ENCODE measurements around the gene TOMM20.
"Not testable (repeated sequence)": the region's sequence is repeated elsewhere in the genome, so short reads cannot be mapped to it uniquely, and the experiment has no call there.

The TOMM20 gene

GRCh38 chr1:235102259-235102582, 26.4 kb downstream of the TOMM20 start:
- DNase-seq (ENCODE audit: low read depth in 2 of 2): no peak

- DNase-seq (ENCODE audit: low read depth in 2 of 2): no peak
These were observed 26.9 kb downstream of the TOMM20 start for GRCh38 chr1:235101558-235102258.

- DNase-seq (ENCODE audit: low read depth in 2 of 2): no peak
These were observed 28.4 kb downstream of the TOMM20 start for GRCh38 chr1:235100194-235100772.

DNA sequence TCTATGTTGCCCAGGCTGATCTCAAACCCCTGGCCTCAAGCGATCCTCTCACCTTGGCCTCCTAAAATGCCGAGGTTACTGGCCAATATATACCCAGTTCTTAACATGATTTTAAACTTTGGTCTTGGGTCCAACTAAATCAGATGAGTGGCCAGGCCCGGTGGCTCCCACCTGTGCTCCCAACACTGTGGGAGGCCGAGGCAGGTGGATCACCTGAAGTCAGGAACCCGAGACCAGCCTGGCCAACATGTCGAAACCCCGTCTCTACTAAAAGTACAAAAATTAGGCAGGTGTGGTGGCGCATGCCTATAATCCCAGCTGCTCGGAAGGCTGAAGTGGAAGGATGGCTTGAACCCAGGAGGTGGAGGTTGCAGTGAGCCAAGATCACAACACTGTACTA, 29.6 kb downstream of the TOMM20 start:
- no peak for DNase-seq (ENCODE audit: low read depth in 2 of 2)

DNA sequence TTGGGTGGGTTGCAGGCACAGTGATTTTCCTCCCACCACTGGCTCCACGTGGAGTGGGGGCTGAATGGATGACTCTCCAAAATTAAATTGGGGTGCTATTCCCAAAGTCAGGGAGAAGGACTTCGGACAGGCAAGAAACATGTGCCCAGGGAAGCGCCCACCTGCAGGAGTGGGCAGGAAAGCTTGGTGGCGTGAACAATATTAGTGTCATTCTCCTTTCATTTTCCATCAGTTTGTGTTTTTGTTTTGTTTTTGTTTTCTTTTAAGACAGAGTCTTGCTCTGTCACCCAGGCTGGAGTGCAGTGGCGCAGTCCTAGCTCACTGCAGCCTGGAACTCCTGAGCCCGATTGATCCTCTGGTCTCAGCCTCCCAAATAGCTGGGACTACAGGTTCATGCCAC, 30.1 kb downstream of the TOMM20 start:
- no peak for DNase-seq (ENCODE audit: low read depth in 2 of 2)

DNA sequence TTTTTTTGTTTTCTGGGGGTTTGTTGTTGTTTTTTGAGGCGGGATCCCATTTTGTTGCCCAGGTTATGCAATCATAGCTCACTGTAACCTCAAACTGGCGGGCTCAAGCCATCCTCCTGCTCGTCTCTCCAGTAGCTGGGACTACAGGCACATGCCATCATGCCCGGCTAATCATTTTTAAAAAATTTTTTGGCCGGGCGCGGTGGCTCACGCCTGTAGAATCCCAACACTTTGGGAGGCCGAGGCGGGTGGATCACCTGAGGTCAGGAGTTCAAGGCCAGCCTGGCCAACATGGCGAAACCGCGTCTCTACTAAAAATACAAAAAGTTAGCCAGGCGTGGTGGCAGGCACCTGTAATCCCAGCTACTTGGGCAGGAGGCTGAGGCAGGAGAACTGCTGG, 31.1 kb downstream of the TOMM20 start:
- DNase-seq (ENCODE audit: low read depth in 2 of 2): not testable (repeated sequence)

- no peak for DNase-seq (ENCODE audit: low read depth in 2 of 2)
These were observed 32.6 kb downstream of the TOMM20 start for GRCh38 chr1:235095938-235096562.

GRCh38 chr1:235093696-235094592, 34.7 kb downstream of the TOMM20 start:
- peak; percentile 58 to 74 for DNase-seq (ENCODE audit: low read depth in 2 of 2)

DNA sequence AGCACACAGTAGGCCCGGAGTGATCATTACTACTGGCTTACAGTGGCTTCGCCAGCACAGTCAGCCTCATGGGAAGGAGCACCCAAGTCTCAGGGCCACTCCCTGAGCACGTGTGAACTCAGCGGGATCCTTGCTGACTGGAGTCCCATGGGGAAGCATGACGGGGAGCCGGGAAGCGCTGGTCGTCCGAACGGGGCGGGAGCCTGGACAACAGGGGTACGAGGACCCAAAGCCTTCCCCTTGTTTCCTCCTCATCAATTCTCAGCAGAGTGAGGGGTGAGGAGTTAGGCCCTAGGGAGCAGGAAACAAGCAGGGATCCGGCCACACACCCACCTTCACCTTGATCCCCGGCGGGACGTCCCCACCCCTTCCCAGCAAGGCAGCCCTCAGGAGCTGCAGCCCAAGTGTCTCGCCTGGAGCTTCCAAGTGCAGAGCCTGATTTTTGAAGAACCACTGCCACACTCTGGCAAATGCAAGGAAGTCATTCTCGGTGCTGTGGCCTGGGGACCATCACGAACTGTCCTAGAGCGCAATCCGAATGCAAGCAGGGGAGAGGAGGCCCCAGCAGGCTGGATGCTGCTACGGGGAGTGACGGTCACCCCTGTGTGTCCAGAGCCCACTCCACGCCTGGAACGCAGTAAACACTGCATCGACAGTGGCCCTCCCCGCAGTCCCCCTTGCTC, 35.5 kb downstream of the TOMM20 start:
- no peak for DNase-seq (ENCODE audit: low read depth in 2 of 2)

- not testable (repeated sequence) for DNase-seq (ENCODE audit: low read depth in 2 of 2)
These were observed 36.2 kb downstream of the TOMM20 start for GRCh38 chr1:235092415-235092814.

GRCh38 chr1:235092045-235092406, 36.6 kb downstream of the TOMM20 start:
- not testable (repeated sequence) for DNase-seq (ENCODE audit: low read depth in 2 of 2)

GRCh38 chr1:235091319-235092044, 37.2 kb downstream of the TOMM20 start:
- not testable (repeated sequence) for DNase-seq (ENCODE audit: low read depth in 2 of 2)

DNA sequence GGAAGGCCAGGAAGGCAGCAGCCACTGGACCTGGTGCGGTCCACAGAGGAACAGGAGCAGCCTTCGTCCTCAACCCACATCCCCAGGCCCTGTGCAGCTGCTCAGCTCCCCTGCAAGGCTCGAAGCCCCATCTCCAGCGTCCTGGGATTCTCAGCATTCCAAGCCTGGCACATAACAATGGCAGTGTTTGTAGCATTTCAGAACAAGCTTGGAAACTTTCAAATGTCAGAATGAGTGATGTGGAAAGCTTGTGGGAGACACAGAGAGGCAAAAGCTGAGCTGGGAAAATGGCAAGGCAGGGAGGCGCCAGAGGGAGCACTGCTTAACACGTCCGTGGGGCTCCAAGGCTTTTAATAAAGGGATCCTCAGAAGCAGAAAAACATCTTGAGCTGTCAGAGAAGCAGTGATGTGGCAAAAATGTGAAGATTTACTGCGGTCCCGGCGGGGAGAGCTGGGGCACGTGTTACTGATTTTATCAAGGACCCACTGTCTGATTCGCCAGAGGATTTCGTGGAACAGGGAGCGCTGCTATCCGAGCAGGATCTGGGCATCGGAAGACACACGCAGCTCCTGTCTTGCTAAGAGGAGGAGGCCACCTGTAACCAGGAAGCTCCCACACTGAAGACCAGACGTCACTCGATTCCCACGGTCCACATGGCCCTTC, 38.1 kb downstream of the TOMM20 start:
- DNase-seq (ENCODE audit: low read depth in 2 of 2): no peak

- DNase-seq (ENCODE audit: low read depth in 2 of 2): no peak
These were observed 39.7 kb downstream of the TOMM20 start for GRCh38 chr1:235088907-235089306.

DNA sequence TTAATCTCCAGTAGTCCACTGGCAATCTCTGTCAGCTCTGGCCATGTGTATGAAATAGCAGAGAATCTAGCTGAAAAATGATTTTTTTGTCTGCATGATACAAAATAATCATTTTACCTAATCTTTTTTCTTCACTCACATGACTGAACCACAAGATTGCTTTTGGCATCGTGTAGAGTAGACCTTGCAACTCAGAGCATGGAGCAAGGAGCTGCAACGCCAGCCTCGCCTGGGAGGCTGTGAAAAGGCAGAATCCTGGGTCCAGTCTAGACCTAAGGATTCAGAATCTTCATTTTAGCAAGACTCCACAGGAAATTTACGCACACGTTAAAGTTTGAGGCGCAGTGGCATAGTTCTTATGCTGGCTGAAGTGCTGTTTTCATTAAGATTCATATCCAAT, 40.2 kb downstream of the TOMM20 start:
- no peak for DNase-seq (ENCODE audit: low read depth in 2 of 2)

GRCh38 chr1:235087906-235088305, 40.7 kb downstream of the TOMM20 start:
- DNase-seq (ENCODE audit: low read depth in 2 of 2): no peak

GRCh38 chr1:235085411-235086117, 43.1 kb downstream of the TOMM20 start:
- not testable (repeated sequence) for DNase-seq (ENCODE audit: low read depth in 2 of 2)

GRCh38 chr1:235080788-235081187, 47.8 kb downstream of the TOMM20 start:
- not testable (repeated sequence) for DNase-seq (ENCODE audit: low read depth in 2 of 2)

DNA sequence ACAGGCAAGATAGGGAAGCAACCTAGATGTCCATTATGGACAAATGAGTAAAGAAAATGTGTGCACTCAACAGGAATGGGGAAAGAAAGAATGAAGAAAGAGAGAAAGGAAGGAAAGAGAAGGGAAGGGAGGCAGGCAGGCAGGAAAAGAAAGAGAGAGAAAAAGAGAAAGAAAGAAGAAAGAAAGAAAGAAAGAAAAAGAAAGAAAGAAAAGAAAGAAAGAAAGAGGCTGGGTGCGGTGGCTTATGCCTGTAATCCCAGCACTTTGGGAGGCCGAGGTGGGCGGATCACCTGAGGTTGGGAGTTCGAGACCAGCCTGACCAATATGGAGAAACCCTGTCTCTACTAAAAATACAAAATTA, 48.4 kb downstream of the TOMM20 start:
- not testable (repeated sequence) for DNase-seq (ENCODE audit: low read depth in 2 of 2)

Measured in stimulated activated CD4-positive, alpha-beta T cell treated with anti-CD3 and anti-CD28 coated beads, Interleukin-1b, Interleukin-23, amount 100 ng/mL, for 1 hour (primary cell).